NB4 (cell line): Measurements from ENCODE around the gene C12orf60.

ENCODE experiments used
- CTCF ChIP-seq: IDR thresholded peaks from one replicate; pipeline ENCODE4 v1.5.1; 2012; ENCODE audit warnings: low read depth, low read length
- MAX ChIP-seq: IDR thresholded peaks from 2 replicates; pipeline ENCODE4 v1.6.1; 2011; ENCODE audit warnings: low read depth, low read length

- TF ChIP-seq CTCF: no peak
- no peak for TF ChIP-seq MAX
These were observed 55.0 kb downstream of the C12orf60 start for GRCh38 chr12:14858513-14858912.
